OCI-LY7 (cell line): ENCODE results near the gene MAP2K7. TPM values are rescaled to one million over a fixed set of nuclear protein-coding genes. Genes with fewer than 3 reads are reported as not detected.
A peak's percentile ranks its signal among the peaks of the same experiment; 100 is the strongest.

ENCODE experiments used
- BruUV-seq: library from RNA; stranded (reverse); fragments of 400-500 nt; replicated peaks from 2 replicates; lab custom pipeline; 2021; lab: Mats Ljungman, UMichigan
- CTCF ChIA-PET: fragments of 300-600 bp; sonication (Branson Sonifier 250); formaldehyde crosslinking; loops from one replicate; lab custom pipeline; 2022; ENCODE audit warnings: antibody characterized with exemption; ENCODE audit not compliant: unreplicated experiment; lab: Charles Lee
- POLR2A ChIA-PET: fragments of 300-600 bp; sonication (Branson Sonifier 250); formaldehyde crosslinking; loops from one replicate; lab custom pipeline; 2022; ENCODE audit warnings: antibody characterized with exemption; lab: Charles Lee
- DNase-seq: peaks from one replicate; pipeline ENCODE4 v3.0.0-alpha.2; 2015; ENCODE audit warnings: low spot score
- H2AFZ ChIP-seq: fragments of 200-600 bp; sonication (generic), shearing (Covaris generic); 2 replicates; pipeline ENCODE4 v1.6.1; 2014; ENCODE audit warnings: mild to moderate bottlenecking, antibody characterized with exemption, low read length, moderate library complexity
- H3K27ac ChIP-seq: fragments of 200-600 bp; sonication (generic); 2 replicates; pipeline ENCODE4 v1.5.1; 2014; ENCODE audit warnings: mixed run types, low read depth, mild to moderate bottlenecking, moderate library complexity, low read length, inconsistent platforms; ENCODE audit not compliant: poor library complexity, severe bottlenecking
- H3K36me3 ChIP-seq: fragments of 200-600 bp; sonication (generic); 2 replicates; pipeline ENCODE4 v1.6.1; 2014; ENCODE audit warnings: mild to moderate bottlenecking, antibody characterized with exemption, low read length, moderate library complexity, mixed read lengths; ENCODE audit not compliant: insufficient read depth
- H3K4me1 ChIP-seq: fragments of 200-600 bp; sonication (generic); 2 replicates; pipeline ENCODE4 v1.5.1; 2014; ENCODE audit warnings: mild to moderate bottlenecking, low read length; ENCODE audit not compliant: insufficient read depth, poor library complexity, severe bottlenecking
- H3K4me2 ChIP-seq: fragments of 200-600 bp; sonication (generic); 2 replicates; pipeline ENCODE4 v1.6.1; 2014; ENCODE audit warnings: mild to moderate bottlenecking, low read length
- H3K4me3 ChIP-seq: fragments of 200-600 bp; sonication (generic); 2 replicates; pipeline ENCODE4 v1.5.1; 2014; ENCODE audit warnings: mild to moderate bottlenecking, low read depth, low read length; ENCODE audit not compliant: poor library complexity, severe bottlenecking
- H3K79me2 ChIP-seq: fragments of 200-600 bp; sonication (generic); 2 replicates; pipeline ENCODE4 v1.6.1; 2016; ENCODE audit warnings: low read depth, mild to moderate bottlenecking, low read length, moderate library complexity, mixed read lengths; ENCODE audit not compliant: insufficient read depth
- H3K9me2 ChIP-seq: fragments of 200-600 bp; sonication (generic); 2 replicates; pipeline ENCODE4 v1.6.1; 2016; ENCODE audit warnings: mild to moderate bottlenecking, low read length, mixed read lengths; ENCODE audit not compliant: insufficient read depth
- H3K9me3 ChIP-seq: fragments of 200-600 bp; sonication (generic); 2 replicates; pipeline ENCODE4 v1.6.1; 2014; ENCODE audit warnings: mild to moderate bottlenecking, mixed run types, low read length, mixed read lengths
- H4K20me1 ChIP-seq: fragments of 200-600 bp; sonication (generic); 2 replicates; pipeline ENCODE4 v1.6.1; 2014; ENCODE audit warnings: mild to moderate bottlenecking, antibody characterized with exemption, low read length, moderate library complexity, mixed read lengths; ENCODE audit not compliant: insufficient read depth
- CTCF ChIP-seq: fragments of 200-600 bp; sonication (generic); conservative IDR thresholded peaks from 2 replicates; pipeline ENCODE4 v1.5.1; 2014; ENCODE audit warnings: mild to moderate bottlenecking, antibody characterized with exemption, low read length, moderate library complexity, mixed read lengths
- EZH2phosphoT487 ChIP-seq: fragments of 200-600 bp; sonication (generic); IDR thresholded peaks from 2 replicates; pipeline ENCODE4 v1.6.1; 2018; ENCODE audit warnings: low read depth, borderline replicate concordance, mild to moderate bottlenecking, mixed run types, antibody characterized with exemption, low read length, moderate library complexity, mixed read lengths
- intact Hi-C: fragments of 100-400 bp; cut with micrococcal nuclease; formaldehyde crosslinking; loops from one replicate; pipeline ENCODE4 v1.10.0; 2022; ENCODE audit not compliant: unreplicated experiment
- total RNA-seq, 2 experiments: library from RNA; depleted of rRNA in 1 of 2; stranded (reverse); fragments of >200 nt in 1 of 2; shearing (Covaris generic) in 1 of 2; gene quantifications; 2 replicates each; pipeline ENCODE4 v1.2.3, GENCODE V29; 2014 to 2022

MAP2K7 gene
- total RNA-seq, 2 experiments from 2014 or later, result 23.2 to 44.5 TPM

DNA sequence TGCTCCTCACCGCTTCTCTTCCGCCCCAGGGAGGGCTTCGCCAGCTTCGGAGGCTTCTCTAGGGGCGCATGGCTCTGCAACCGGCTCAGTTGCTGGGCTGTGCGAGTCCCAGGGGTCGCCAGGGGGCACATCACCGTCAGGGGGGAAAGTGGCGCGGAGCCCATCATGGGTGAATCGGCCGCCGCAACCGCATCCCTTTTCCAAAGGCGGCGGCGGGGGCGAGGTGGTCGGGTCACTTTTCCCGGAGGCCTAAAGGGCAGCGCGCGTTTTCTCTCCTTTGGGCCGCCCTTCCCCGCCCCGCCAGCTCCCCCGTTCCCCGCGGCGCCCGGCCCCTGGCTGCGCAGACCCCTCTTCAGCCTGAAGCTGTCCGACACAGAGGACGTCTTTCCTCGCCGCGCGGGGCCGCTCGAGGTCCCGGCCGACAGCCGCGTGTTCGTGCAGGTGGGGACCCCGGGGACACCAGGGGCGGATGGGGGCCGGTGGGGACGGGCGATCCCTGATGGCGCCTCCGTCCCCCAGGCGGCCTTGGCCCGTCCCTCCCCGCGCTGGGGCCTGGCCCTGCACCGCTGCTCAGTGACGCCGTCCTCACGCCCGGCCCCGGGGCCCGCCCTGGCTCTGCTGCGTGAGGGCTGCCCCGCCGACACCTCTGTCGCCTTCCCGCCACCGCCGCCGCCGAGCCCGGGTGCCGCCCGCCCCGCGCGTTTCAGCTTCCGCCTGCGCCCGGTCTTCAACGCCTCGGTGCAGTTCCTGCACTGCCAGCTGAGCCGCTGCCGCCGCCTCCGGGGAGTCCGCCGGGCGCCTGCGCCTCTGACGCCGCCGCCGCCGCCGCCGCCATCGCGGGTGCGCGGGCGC lies 12.7 kb downstream of the MAP2K7 start:
- H3K9me3 ChIP-seq, result no peaks in the 10 kb centered on the region
- no peak overlapping the region for H3K27ac ChIP-seq
- CTCF ChIA-PET, result no interaction called here
- peaks cover 20% of the 10 kb centered on the region; the same call in 1 of the 2 replicates for H3K36me3 ChIP-seq
- POLR2A ChIA-PET, result no interaction called here
- H3K4me1 ChIP-seq, result peaks cover 11% of the 10 kb centered on the region
- intact Hi-C loops, result no loop called here
- BruUV-seq, result no TSS peak
- TF ChIP-seq CTCF (no peak), EZH2phosphoT487 (no peak)
- H3K4me3 ChIP-seq, result peak overlapping the region; percentile 39
- H3K4me2 ChIP-seq, result peak overlapping the region; percentile 45; the same call in 1 of the 2 replicates
- no peaks in the 10 kb centered on the region for H3K79me2 ChIP-seq
- H4K20me1 ChIP-seq, result peaks cover 2% of the 10 kb centered on the region; the same call in 1 of the 2 replicates
- no peaks in the 10 kb centered on the region for H3K9me2 ChIP-seq
- peak; percentile 24 for DNase-seq
- H2AFZ ChIP-seq, result no peak overlapping the region

DNA sequence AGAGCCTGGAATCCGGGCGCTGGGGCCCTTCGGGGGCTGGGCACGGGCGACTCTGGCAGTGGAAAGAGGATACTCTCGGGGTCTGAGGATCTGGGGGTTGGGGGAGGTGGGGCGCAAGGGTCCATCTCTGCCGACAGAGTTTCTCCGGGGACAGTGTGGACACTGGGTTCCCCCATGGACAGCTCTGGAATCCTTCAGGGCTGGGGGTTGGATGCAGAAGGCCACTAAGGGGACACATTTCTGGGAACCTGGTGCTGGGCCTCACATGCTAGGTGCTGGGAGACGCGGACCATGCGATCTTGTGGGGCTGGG lies 13.2 kb downstream of the MAP2K7 start:
- H4K20me1 ChIP-seq, result peaks cover 6% of the 10 kb centered on the region; the same call in 1 of the 2 replicates
- H3K4me1 ChIP-seq, result peaks cover 16% of the 10 kb centered on the region
- no peaks in the 10 kb centered on the region for H3K79me2 ChIP-seq
- H3K9me2 ChIP-seq, result no peaks in the 10 kb centered on the region
- H3K4me3 ChIP-seq, result no peak overlapping the region
- POLR2A ChIA-PET, result no interaction called here
- peaks cover 14% of the 10 kb centered on the region; the same call in 1 of the 2 replicates for H3K36me3 ChIP-seq
- no peaks in the 10 kb centered on the region for H3K9me3 ChIP-seq
- H3K27ac ChIP-seq, result no peak overlapping the region
- no peak for DNase-seq
- H2AFZ ChIP-seq, result no peak overlapping the region
- TF ChIP-seq EZH2phosphoT487 (no peak), CTCF (no peak)
- H3K4me2 ChIP-seq, result 0 out of 2 replicates have a peak overlapping the region, but pooled peaks have one; percentile 14
- CTCF ChIA-PET, result no interaction called here
- no TSS peak for BruUV-seq
- intact Hi-C loops, result no loop called here
